ENCODE results near the gene MGLL. TPM values are rescaled to one million over a fixed set of nuclear protein-coding genes. Genes with fewer than 3 reads are reported as not detected.

The MGLL gene
- total RNA-seq, 1 donor from 2014 or later, result 61.0 TPM

GRCh38 chr3:127735767-127736693 lies 86.3 kb downstream of the MGLL start:
- Mint-ChIP-seq H3K4me3 (ENCODE audit: unreplicated experiment) (peak overlapping the region; percentile 14), H3K36me3 (ENCODE audit: low read depth) (peaks cover 1% of the 10 kb centered on the region), H3K4me1 (ENCODE audit: low read depth) (peaks cover 79% of the 10 kb centered on the region), H3K9me3 (ENCODE audit: low read depth) (no peaks in the 10 kb centered on the region), H3K27me3 (ENCODE audit: low read depth) (no peaks in the 10 kb centered on the region), H3K27ac (ENCODE audit: unreplicated experiment) (peak overlapping the region; percentile 98)
- no peak for DNase-seq (ENCODE audit: low spot score)
- no peak for TF ChIP-seq CTCF (IDR thresholded peaks at IDR 0.05)

GRCh38 chr3:127734754-127735473 lies 87.4 kb downstream of the MGLL start:
- Mint-ChIP-seq H3K4me3 (ENCODE audit: unreplicated experiment) (peak overlapping the region; percentile 40), H3K4me1 (ENCODE audit: low read depth) (peaks cover 74% of the 10 kb centered on the region), H3K27ac (ENCODE audit: unreplicated experiment) (peak overlapping the region; percentile 98), H3K27me3 (ENCODE audit: low read depth) (no peaks in the 10 kb centered on the region), H3K9me3 (ENCODE audit: low read depth) (no peaks in the 10 kb centered on the region), H3K36me3 (ENCODE audit: low read depth) (peaks cover 1% of the 10 kb centered on the region)
- no peak for DNase-seq (ENCODE audit: low spot score)
- TF ChIP-seq CTCF (IDR thresholded peaks at IDR 0.05), result no peak

- no peaks in the 10 kb centered on the region for H3K27me3 Mint-ChIP-seq (ENCODE audit: low read depth)
- H3K4me3 Mint-ChIP-seq (ENCODE audit: unreplicated experiment), result peak overlapping the region; percentile 40
- H3K36me3 Mint-ChIP-seq (ENCODE audit: low read depth), result peaks cover 1% of the 10 kb centered on the region
- no peak for DNase-seq (ENCODE audit: low spot score)
- H3K9me3 Mint-ChIP-seq (ENCODE audit: low read depth), result no peaks in the 10 kb centered on the region
- peaks cover 73% of the 10 kb centered on the region for H3K4me1 Mint-ChIP-seq (ENCODE audit: low read depth)
- H3K27ac Mint-ChIP-seq (ENCODE audit: unreplicated experiment), result peak overlapping the region; percentile 98
- no peak for TF ChIP-seq CTCF (IDR thresholded peaks at IDR 0.05)
Measured at GRCh38 chr3:127734181-127734720, 88.1 kb downstream of the MGLL start.

GRCh38 chr3:127733781-127734180 lies 88.5 kb downstream of the MGLL start:
- Mint-ChIP-seq H3K27ac (ENCODE audit: unreplicated experiment) (peak overlapping the region; percentile 98), H3K36me3 (ENCODE audit: low read depth) (peaks cover 1% of the 10 kb centered on the region), H3K4me1 (ENCODE audit: low read depth) (peaks cover 68% of the 10 kb centered on the region), H3K27me3 (ENCODE audit: low read depth) (no peaks in the 10 kb centered on the region), H3K4me3 (ENCODE audit: unreplicated experiment) (no peak overlapping the region), H3K9me3 (ENCODE audit: low read depth) (no peaks in the 10 kb centered on the region)
- no peak for DNase-seq (ENCODE audit: low spot score)
- no peak for TF ChIP-seq CTCF (IDR thresholded peaks at IDR 0.05)

- Mint-ChIP-seq H3K27ac (ENCODE audit: unreplicated experiment) (no peak overlapping the region), H3K4me3 (ENCODE audit: unreplicated experiment) (no peak overlapping the region), H3K9me3 (ENCODE audit: low read depth) (no peaks in the 10 kb centered on the region), H3K36me3 (ENCODE audit: low read depth) (peaks cover 1% of the 10 kb centered on the region), H3K27me3 (ENCODE audit: low read depth) (no peaks in the 10 kb centered on the region), H3K4me1 (ENCODE audit: low read depth) (peaks cover 60% of the 10 kb centered on the region)
- TF ChIP-seq CTCF (IDR thresholded peaks at IDR 0.05), result no peak
- no peak for DNase-seq (ENCODE audit: low spot score)
Measured at GRCh38 chr3:127732879-127733350, 89.4 kb downstream of the MGLL start.
